ENCODE results near the gene HOMER2. TPM values are rescaled to one million over a fixed set of nuclear protein-coding genes. Genes with fewer than 3 reads are reported as not detected.

The HOMER2 gene
- total and polyA plus RNA-seq, 4 donors: 4.3 to 62.0 (median 23.6) TPM

- no peak for TF ChIP-seq RXRA (IDR thresholded peaks at IDR 0.05)
- TF ChIP-seq FOXA2 (IDR thresholded peaks at IDR 0.05): no peak
- no peak for TF ChIP-seq HNF4G (IDR thresholded peaks at IDR 0.05)
- TF ChIP-seq JUND (IDR thresholded peaks at IDR 0.05): no peak
- no peak for TF ChIP-seq HNF4A (conservative IDR thresholded peaks at IDR 0.05)
- TF ChIP-seq REST (IDR thresholded peaks at IDR 0.05): no peak
- no peak overlapping the region for H3K9ac ChIP-seq (ENCODE audit: low read depth in 1 of 2, low read length in 2 of 2)
- H3K27me3 ChIP-seq (ENCODE audit: control insufficient read depth in 4 of 4, insufficient read depth in 4 of 4, low read length in 3 of 4): no peaks in the 10 kb centered on the region
- H3K36me3 ChIP-seq (ENCODE audit: control insufficient read depth in 4 of 4, insufficient read depth in 3 of 4, low read depth in 1 of 4, low read length in 3 of 4): peaks cover 0 to 3% (median 0%) of the 10 kb centered on the region in 4 donors
- WGBS: 86% methylated on average over 5 of the region's 5 CpGs
- H3K4me1 ChIP-seq (ENCODE audit: control insufficient read depth in 4 of 4, insufficient read depth in 4 of 4, low read length in 3 of 4): no peaks in the 10 kb centered on the region
- no peak overlapping the region for H3K27ac ChIP-seq (ENCODE audit: low read depth in 1 of 2, low read length in 2 of 2)
- no peak for DNase-seq (ENCODE audit: low spot score)
- H3K4me3 ChIP-seq (ENCODE audit: low read depth in 1 of 3, low read length in 3 of 3): no peak overlapping the region
- no peaks in the 10 kb centered on the region for H3K9me3 ChIP-seq (ENCODE audit: control insufficient read depth in 4 of 4, low read length in 3 of 4)
Measured at GRCh38 chr15:82882273-82882928, 70.1 kb downstream of the HOMER2 start.

GRCh38 chr15:82881747-82882146 is 70.8 kb downstream of the HOMER2 start:
- no peaks in the 10 kb centered on the region for H3K9me3 ChIP-seq (ENCODE audit: control insufficient read depth in 4 of 4, low read length in 3 of 4)
- H3K4me3 ChIP-seq (ENCODE audit: low read depth in 1 of 3, low read length in 3 of 3): no peak overlapping the region
- WGBS: 98% methylated on average over 2 of the region's 2 CpGs
- TF ChIP-seq REST (IDR thresholded peaks at IDR 0.05): no peak
- no peak for TF ChIP-seq NR2F2 (IDR thresholded peaks at IDR 0.05)
- no peak for TF ChIP-seq ATF3 (IDR thresholded peaks at IDR 0.05)
- no peak for TF ChIP-seq ZBTB33 (IDR thresholded peaks at IDR 0.05)
- no peak for TF ChIP-seq CTCF (IDR thresholded peaks at IDR 0.05; ENCODE audit: low read depth, low read length, missing input control)
- TF ChIP-seq YY1 (IDR thresholded peaks at IDR 0.05): no peak
- no peak for TF ChIP-seq SP1 (IDR thresholded peaks at IDR 0.05)
- no peak for TF ChIP-seq FOXA2 (IDR thresholded peaks at IDR 0.05)
- no peak for TF ChIP-seq TAF1 (conservative IDR thresholded peaks at IDR 0.05)
- no peak for TF ChIP-seq RAD21 (IDR thresholded peaks at IDR 0.05)
- TF ChIP-seq RXRA (IDR thresholded peaks at IDR 0.05): no peak
- no peak for TF ChIP-seq FOXA1 (IDR thresholded peaks at IDR 0.05)
- TF ChIP-seq HNF4G (IDR thresholded peaks at IDR 0.05): no peak
- no peak overlapping the region for H3K27ac ChIP-seq (ENCODE audit: low read depth in 1 of 2, low read length in 2 of 2)
- DNase-seq (ENCODE audit: low spot score): no peak
- no peaks in the 10 kb centered on the region for H3K4me1 ChIP-seq (ENCODE audit: control insufficient read depth in 4 of 4, insufficient read depth in 4 of 4, low read length in 3 of 4)
- no peaks in the 10 kb centered on the region for H3K27me3 ChIP-seq (ENCODE audit: control insufficient read depth in 4 of 4, insufficient read depth in 4 of 4, low read length in 3 of 4)
- peaks cover 0 to 3% (median 0%) of the 10 kb centered on the region in 4 donors for H3K36me3 ChIP-seq (ENCODE audit: control insufficient read depth in 4 of 4, insufficient read depth in 3 of 4, low read depth in 1 of 4, low read length in 3 of 4)
- no peak overlapping the region for H3K9ac ChIP-seq (ENCODE audit: low read depth in 1 of 2, low read length in 2 of 2)
